Lower leg skin (tissue), 3 donors: ENCODE results near the gene GRM8.

Experiments
- POLR2A ChIP-seq, 2 donors: fragments of 450-650 bp; IDR thresholded peaks; one replicate each; pipeline ENCODE4 v1.6.1; 2016 to 2017; ENCODE audit warnings: antibody characterized with exemption in 2 of 2, mild to moderate bottlenecking in 1 of 2, moderate library complexity in 1 of 2
- TF ChIP-seq, protein P1 (sequence below), 3 donors: fragments of 450-650 bp; IDR thresholded peaks; one replicate each; pipeline ENCODE4 v1.5.1; 2016; ENCODE audit warnings: antibody characterized with exemption in 3 of 3, mild to moderate bottlenecking in 3 of 3, moderate library complexity in 2 of 3

DNA sequence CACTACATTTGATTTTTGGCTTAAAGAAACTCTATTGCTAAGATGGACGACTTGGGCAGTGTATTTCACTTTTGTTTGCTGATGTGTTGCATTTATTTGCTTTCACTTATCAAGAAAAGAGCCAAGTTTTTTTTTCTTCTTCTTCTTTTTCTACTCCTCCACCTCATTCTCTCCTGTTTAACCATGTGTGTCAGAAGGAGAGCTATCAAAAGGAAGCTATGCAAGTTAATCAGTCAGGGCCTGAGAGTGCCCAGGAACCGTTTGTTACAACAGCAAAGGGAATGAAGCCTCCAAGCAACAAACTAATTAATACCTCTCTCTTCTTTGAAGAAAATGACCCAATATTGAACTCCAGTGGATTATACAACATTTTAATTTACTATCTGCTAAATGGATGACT lies 299.3 kb downstream of the GRM8 start:
- TF ChIP-seq, protein P1, sequence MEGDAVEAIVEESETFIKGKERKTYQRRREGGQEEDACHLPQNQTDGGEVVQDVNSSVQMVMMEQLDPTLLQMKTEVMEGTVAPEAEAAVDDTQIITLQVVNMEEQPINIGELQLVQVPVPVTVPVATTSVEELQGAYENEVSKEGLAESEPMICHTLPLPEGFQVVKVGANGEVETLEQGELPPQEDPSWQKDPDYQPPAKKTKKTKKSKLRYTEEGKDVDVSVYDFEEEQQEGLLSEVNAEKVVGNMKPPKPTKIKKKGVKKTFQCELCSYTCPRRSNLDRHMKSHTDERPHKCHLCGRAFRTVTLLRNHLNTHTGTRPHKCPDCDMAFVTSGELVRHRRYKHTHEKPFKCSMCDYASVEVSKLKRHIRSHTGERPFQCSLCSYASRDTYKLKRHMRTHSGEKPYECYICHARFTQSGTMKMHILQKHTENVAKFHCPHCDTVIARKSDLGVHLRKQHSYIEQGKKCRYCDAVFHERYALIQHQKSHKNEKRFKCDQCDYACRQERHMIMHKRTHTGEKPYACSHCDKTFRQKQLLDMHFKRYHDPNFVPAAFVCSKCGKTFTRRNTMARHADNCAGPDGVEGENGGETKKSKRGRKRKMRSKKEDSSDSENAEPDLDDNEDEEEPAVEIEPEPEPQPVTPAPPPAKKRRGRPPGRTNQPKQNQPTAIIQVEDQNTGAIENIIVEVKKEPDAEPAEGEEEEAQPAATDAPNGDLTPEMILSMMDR (IDR thresholded peaks at IDR 0.05), result no peak
- no peak for TF ChIP-seq POLR2A (IDR thresholded peaks at IDR 0.05)
